Measurements from ENCODE around the gene F3. TPM values are rescaled to one million over a fixed set of nuclear protein-coding genes. Genes with fewer than 3 reads are reported as not detected.

F3 gene
- total RNA-seq, 2 experiments from 2014 or later, result not detected

- Histone ChIP-seq H3K36me3 (ENCODE audit: insufficient read depth, low read length) (peaks cover 53% of the 10 kb centered on the region), H3K9me3 (ENCODE audit: control insufficient read depth in 1 of 2, insufficient read depth in 1 of 2, low read length in 2 of 2) (no peaks in the 10 kb centered on the region), H3K27me3 (ENCODE audit: control insufficient read depth in 1 of 2, insufficient read depth in 2 of 2, low read length in 2 of 2) (no peaks in the 10 kb centered on the region), H3K27ac (ENCODE audit: low read depth in 1 of 2, low read length in 2 of 2) (no peak overlapping the region), H3K4me3 (ENCODE audit: low read length) (no peak overlapping the region), H3K4me1 (ENCODE audit: insufficient read depth, low read length) (no peaks in the 10 kb centered on the region)
- intact Hi-C loops (cut with DNase I, micrococcal nuclease), result no loop called here
- POLR2A ChIA-PET, result no interaction called here
- Mint-ChIP-seq H3K27ac (no peak overlapping the region), H3K27me3 (no peaks in the 10 kb centered on the region), H3K36me3 (ENCODE audit: low read depth) (peaks cover 89% of the 10 kb centered on the region), H3K4me1 (ENCODE audit: low read depth) (no peaks in the 10 kb centered on the region), H3K9me3 (peaks cover 2% of the 10 kb centered on the region), H3K4me3 (no peak overlapping the region)
- TF ChIP-seq CTCF (IDR thresholded peaks at IDR 0.05), result no peak
- CTCF ChIA-PET, result no interaction called here
- ATAC-seq (ENCODE audit: poor library complexity) (no peak), DNase-seq (no peak)
Observed at GRCh38 chr1:94501935-94502334, 39.6 kb downstream of the F3 start.

- Mint-ChIP-seq H3K36me3 (ENCODE audit: low read depth) (peaks cover 88% of the 10 kb centered on the region), H3K4me3 (no peak overlapping the region), H3K9me3 (peaks cover 2% of the 10 kb centered on the region), H3K27me3 (no peaks in the 10 kb centered on the region), H3K27ac (no peak overlapping the region), H3K4me1 (ENCODE audit: low read depth) (no peaks in the 10 kb centered on the region)
- intact Hi-C loops (cut with DNase I, micrococcal nuclease), result no loop called here
- Histone ChIP-seq H3K27ac (ENCODE audit: low read depth in 1 of 2, low read length in 2 of 2) (no peak overlapping the region), H3K4me1 (ENCODE audit: insufficient read depth, low read length) (no peaks in the 10 kb centered on the region), H3K27me3 (ENCODE audit: control insufficient read depth in 1 of 2, insufficient read depth in 2 of 2, low read length in 2 of 2) (no peaks in the 10 kb centered on the region), H3K36me3 (ENCODE audit: insufficient read depth, low read length) (peaks cover 51% of the 10 kb centered on the region), H3K9me3 (ENCODE audit: control insufficient read depth in 1 of 2, insufficient read depth in 1 of 2, low read length in 2 of 2) (no peaks in the 10 kb centered on the region), H3K4me3 (ENCODE audit: low read length) (no peak overlapping the region)
- POLR2A ChIA-PET, result no interaction called here
- DNase-seq, result no peak
- no peak for TF ChIP-seq CTCF (IDR thresholded peaks at IDR 0.05)
- ATAC-seq (ENCODE audit: poor library complexity), result no peak
- CTCF ChIA-PET, result no interaction called here
Observed at GRCh38 chr1:94501426-94501825, 40.1 kb downstream of the F3 start.

- no peak for TF ChIP-seq CTCF (IDR thresholded peaks at IDR 0.05)
- H3K4me1 Mint-ChIP-seq (ENCODE audit: low read depth), result no peaks in the 10 kb centered on the region
- no peaks in the 10 kb centered on the region for H3K27me3 Mint-ChIP-seq
- Histone ChIP-seq H3K9me3 (ENCODE audit: control insufficient read depth in 1 of 2, insufficient read depth in 1 of 2, low read length in 2 of 2) (no peaks in the 10 kb centered on the region), H3K36me3 (ENCODE audit: insufficient read depth, low read length) (peaks cover 40% of the 10 kb centered on the region), H3K4me3 (ENCODE audit: low read length) (no peak overlapping the region), H3K27me3 (ENCODE audit: control insufficient read depth in 1 of 2, insufficient read depth in 2 of 2, low read length in 2 of 2) (no peaks in the 10 kb centered on the region), H3K27ac (ENCODE audit: low read depth in 1 of 2, low read length in 2 of 2) (no peak overlapping the region), H3K4me1 (ENCODE audit: insufficient read depth, low read length) (no peaks in the 10 kb centered on the region)
- no peaks in the 10 kb centered on the region for H3K9me3 Mint-ChIP-seq
- CTCF ChIA-PET, result no interaction called here
- ATAC-seq (ENCODE audit: poor library complexity), result no peak
- POLR2A ChIA-PET, result no interaction called here
- intact Hi-C loops (cut with DNase I, micrococcal nuclease), result no loop called here
- no peak overlapping the region for H3K27ac Mint-ChIP-seq
- H3K4me3 Mint-ChIP-seq, result no peak overlapping the region
- peaks cover 69% of the 10 kb centered on the region for H3K36me3 Mint-ChIP-seq (ENCODE audit: low read depth)
- no peak for DNase-seq
Observed at GRCh38 chr1:94496076-94496755, 45.3 kb downstream of the F3 start.

Data from CD4-positive, alpha-beta T cell (primary cell).